H54 (cell line): ENCODE results near the gene STAP2.
A peak's percentile ranks its signal among the peaks of the same experiment; 100 is the strongest.
"Not testable (repeated sequence)": the region's sequence is repeated elsewhere in the genome, so short reads cannot be mapped to it uniquely, and the experiment has no call there.

Experiments
- DNase-seq: peaks from one replicate; pipeline ENCODE4 v3.0.0; 2011; ENCODE audit warnings: low spot score, mixed read lengths; ENCODE audit not compliant: insufficient read length
- FAIRE-seq: peaks from 3 replicates; lab custom pipeline; 2011; peaks lifted over from hg19 to GRCh38; lab: Jason Lieb, UNC
- POLR2A ChIP-seq: IDR thresholded peaks from 2 replicates; pipeline ENCODE4 v1.6.1; 2011; ENCODE audit warnings: low read depth, mild to moderate bottlenecking, low read length

STAP2 gene

GRCh38 chr19:4337906-4338440 is 654 bp downstream of the STAP2 start:
- DNase-seq, result no peak
- no peak for TF ChIP-seq POLR2A
- no peak for FAIRE-seq

- TF ChIP-seq POLR2A, result no peak
- DNase-seq (no peak), FAIRE-seq (no peak)
These were observed 3.6 kb downstream of the STAP2 start for GRCh38 chr19:4334929-4335570.

GRCh38 chr19:4329858-4330257 is 8.8 kb downstream of the STAP2 start:
- FAIRE-seq (no peak), DNase-seq (no peak)
- no peak for TF ChIP-seq POLR2A

DNA sequence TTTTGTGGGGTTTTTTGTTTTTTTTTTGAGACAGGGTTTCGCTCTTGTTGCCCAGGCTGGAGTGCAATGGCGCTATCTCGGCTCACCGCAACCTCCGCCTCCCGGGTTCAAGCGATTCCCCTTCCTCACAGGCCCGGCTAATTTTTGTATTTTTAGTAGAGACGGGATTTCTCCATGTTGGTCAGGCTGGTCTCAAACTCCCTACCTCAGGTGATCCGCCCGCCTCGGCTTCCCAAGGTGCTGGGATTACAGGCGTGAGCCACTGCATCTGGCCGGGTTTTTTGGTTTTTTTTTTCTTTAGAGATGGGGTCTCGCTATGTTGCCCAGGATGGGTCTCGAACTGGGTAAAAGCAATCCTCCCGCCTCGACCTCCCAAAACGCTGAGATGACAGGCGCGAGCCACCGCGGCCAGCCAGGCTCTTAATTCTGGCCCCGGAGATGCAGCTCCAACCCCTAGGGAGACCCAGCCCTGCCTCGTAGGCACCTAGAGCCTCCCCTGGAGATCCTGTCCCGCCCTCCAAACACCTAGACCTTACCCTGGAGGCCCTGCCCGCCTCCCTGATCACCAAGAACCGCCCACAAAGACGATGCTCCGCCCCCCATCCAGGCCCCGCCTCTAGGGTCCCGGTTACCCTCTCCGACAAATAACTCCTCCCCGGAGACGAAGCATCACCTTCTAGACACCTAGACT is 9.5 kb downstream of the STAP2 start:
- DNase-seq, FAIRE-seq: not testable (repeated sequence)

- peak; percentile 71 for TF ChIP-seq POLR2A
- peak; percentile 88 for DNase-seq
- no peak for FAIRE-seq
These were observed 10.2 kb downstream of the STAP2 start for GRCh38 chr19:4328243-4328990.

- no peak for FAIRE-seq
- no peak for TF ChIP-seq POLR2A
- DNase-seq, result no peak
These were observed 10.8 kb downstream of the STAP2 start for GRCh38 chr19:4327877-4328242.

GRCh38 chr19:4327252-4327876 is 11.3 kb downstream of the STAP2 start:
- DNase-seq (peak; percentile 76), FAIRE-seq (no peak)
- no peak for TF ChIP-seq POLR2A

DNA sequence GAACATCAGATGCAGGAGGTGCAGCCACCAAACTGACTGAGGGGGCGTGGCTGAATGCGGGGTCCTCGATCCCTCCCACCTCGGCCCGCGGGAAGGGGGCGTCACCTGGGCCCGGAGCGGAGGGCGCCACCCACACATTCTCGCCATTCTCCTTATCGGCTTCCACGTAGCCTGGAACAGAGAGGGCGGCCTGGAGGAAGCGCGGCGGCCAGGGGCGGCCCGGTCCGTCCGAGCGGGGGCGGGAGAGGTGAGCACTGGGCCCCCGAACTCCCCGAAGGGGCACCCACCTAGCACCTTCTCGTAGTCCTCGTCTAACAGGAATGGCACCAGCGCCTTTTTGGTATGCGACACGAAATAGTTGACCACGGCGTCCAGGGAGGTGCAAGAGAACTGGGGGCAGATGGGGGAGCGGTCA is 11.8 kb downstream of the STAP2 start:
- DNase-seq, result no peak
- TF ChIP-seq POLR2A, result no peak
- no peak for FAIRE-seq

DNA sequence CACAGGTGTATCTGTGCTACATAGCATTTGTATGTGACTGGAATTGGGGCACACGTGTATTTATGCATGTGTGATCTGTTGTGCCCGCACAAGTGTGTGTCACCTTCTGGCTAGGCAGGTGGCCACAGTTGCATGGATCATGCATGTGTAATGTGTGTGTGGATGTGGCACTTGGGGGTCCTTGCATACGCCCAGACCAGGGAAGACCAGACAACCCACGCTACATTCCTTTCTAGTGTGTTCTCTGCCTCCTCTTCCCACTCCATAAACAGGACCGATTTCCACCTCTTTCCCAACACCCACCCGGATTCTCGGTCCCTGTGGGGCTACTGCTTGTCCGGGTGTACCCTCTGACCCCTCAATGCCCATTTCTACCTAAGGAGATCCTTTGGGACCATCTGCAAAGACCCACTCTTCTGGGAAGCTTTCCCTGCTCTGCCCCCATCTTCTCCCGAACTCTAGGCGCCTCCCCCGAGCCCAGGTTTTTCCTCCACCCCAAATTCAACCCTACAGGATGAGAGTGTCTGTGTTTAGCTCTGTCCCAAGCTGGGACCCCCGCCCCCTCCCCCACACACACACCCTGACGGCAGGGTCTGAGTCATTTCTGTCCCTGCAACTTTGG is 12.3 kb downstream of the STAP2 start:
- DNase-seq (no peak), FAIRE-seq (no peak)
- TF ChIP-seq POLR2A, result no peak

DNA sequence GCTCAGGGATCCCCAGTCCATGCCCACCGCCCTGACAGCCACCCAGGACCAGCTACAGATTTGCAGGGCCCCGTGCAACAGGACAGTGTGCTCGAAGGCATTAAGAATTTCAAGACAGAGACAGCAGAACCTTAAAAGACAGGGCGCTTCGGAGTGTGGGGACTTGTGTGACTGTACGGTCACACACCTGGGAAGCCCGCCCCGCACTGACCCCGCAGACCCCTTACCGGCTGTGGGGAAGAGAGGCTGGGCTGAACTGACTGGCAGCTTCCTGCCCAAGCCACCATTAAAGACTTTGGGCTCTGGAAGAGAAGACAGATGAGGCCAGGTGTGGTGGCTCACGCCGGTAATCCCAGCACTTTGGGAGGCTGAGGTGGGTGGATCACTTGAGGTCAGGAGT is 14.4 kb downstream of the STAP2 start:
- FAIRE-seq (no peak), DNase-seq (no peak)
- TF ChIP-seq POLR2A, result no peak

DNA sequence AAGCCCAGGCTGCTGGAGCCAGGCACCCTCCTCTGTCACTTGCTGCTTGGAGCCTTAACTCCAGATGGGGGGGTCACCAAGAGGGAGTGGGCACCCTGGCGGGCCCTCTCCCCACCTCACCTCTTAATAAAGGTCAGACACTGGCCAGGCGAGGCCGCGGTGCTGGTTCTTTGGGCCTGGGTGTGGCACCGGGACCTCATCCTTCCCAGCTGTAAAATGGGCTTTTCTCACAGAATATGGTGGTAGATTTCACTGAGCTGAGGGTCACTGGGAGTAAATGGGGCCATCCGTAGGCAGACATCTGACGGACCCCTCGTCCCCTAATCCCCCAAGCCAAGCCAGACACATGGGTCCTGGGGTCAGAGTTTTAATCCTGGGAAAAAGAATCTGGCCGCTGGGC is 14.9 kb downstream of the STAP2 start:
- DNase-seq (no peak), FAIRE-seq (no peak)
- TF ChIP-seq POLR2A, result no peak

DNA sequence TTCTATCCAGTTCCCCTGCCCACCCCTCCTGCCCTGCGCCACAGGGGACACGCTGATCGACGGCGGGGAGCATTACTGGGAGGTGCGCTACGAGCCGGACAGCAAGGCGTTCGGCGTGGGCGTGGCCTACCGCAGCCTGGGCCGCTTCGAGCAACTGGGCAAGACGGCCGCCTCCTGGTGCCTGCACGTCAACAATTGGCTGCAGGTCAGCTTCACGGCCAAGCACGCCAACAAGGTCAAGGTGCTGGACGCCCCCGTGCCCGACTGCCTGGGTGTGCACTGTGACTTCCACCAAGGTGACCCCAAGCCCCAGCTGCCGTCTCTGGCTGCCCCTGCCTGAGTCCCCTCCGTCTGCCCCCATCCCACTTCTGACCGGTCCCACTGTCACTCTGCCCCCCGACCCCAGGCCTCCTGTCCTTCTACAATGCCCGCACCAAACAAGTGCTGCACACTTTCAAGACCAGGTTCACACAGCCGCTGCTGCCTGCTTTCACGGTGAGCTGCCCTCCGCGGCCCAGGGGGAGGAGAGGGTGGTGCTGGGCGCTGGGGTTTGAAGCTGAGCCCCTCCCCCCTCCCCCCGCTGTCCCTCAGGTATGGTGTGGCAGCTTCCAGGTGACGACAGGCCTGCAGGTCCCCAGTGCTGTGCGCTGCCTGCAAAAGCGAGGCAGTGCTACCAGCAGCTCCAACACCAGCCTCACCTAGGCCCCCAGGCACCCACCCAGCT is 15.5 kb downstream of the STAP2 start:
- DNase-seq (no peak), FAIRE-seq (no peak)
- no peak for TF ChIP-seq POLR2A

GRCh38 chr19:4320419-4320818 is 18.2 kb downstream of the STAP2 start:
- no peak for TF ChIP-seq POLR2A
- no peak for DNase-seq
- no peak for FAIRE-seq
